ENCODE measurements around the gene CACNG5.

The CACNG5 gene

GRCh38 chr17:66819466-66819865, 15.5 kb upstream of the CACNG5 start:
- in situ Hi-C loops (cut with HindIII; ENCODE audit: low sequenced_read_pairs), result loop anchor here (5.0 kb wide), 1 partner anchor 42 kb away; no protein-coding TSS in a partner anchor

DNA sequence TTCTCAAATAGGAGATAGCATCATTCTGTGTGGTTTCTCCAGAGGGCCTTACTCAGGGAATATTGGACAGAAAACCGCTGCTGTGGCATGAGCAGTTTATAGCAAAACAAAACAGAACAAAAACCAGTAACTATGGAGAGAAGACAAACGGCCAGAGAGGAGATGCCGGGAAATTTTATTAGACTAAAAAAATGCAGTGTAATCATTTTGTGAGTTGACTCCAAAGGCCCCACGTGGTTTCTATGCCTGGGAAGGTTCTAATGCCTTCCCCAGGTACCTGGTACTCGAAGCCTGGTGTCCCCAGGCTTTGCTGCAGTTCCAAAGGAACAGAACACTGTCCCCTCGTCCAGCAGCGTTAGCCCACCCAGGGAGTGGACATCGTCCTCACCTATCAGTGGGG, 12.9 kb upstream of the CACNG5 start:
- in situ Hi-C loops (cut with HindIII; ENCODE audit: low sequenced_read_pairs), result loop anchor here (5.0 kb wide), 1 partner anchor 40 kb away; no protein-coding TSS in a partner anchor

GRCh38 chr17:66826856-66827255, 8.1 kb upstream of the CACNG5 start:
- in situ Hi-C loops (cut with HindIII; ENCODE audit: low sequenced_read_pairs), result no loop called here

GRCh38 chr17:66829386-66829864, 5.5 kb upstream of the CACNG5 start:
- in situ Hi-C loops (cut with HindIII; ENCODE audit: low sequenced_read_pairs), result no loop called here

DNA sequence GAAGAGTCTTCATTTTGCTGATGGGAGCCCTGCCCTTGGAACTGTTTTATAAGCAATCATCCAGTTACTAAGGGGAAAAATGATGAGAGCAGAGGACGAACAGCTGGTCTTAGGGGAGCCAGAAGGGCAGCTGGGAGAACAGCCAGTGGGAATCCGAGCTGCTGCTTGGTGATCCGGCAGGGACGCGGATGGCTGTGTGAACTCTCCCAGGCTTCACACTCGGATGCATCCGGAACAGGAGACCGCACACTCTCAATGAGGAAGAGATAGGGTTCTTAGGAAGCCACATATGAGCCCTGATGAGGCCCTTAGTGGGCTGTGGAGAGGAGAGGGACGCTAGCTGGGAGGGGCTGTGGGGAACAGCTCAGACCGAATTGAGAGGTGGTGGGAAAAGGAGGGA, 5.0 kb upstream of the CACNG5 start:
- in situ Hi-C loops (cut with HindIII; ENCODE audit: low sequenced_read_pairs), result no loop called here

GRCh38 chr17:66830451-66830850, 4.5 kb upstream of the CACNG5 start:
- in situ Hi-C loops (cut with HindIII; ENCODE audit: low sequenced_read_pairs), result no loop called here

DNA sequence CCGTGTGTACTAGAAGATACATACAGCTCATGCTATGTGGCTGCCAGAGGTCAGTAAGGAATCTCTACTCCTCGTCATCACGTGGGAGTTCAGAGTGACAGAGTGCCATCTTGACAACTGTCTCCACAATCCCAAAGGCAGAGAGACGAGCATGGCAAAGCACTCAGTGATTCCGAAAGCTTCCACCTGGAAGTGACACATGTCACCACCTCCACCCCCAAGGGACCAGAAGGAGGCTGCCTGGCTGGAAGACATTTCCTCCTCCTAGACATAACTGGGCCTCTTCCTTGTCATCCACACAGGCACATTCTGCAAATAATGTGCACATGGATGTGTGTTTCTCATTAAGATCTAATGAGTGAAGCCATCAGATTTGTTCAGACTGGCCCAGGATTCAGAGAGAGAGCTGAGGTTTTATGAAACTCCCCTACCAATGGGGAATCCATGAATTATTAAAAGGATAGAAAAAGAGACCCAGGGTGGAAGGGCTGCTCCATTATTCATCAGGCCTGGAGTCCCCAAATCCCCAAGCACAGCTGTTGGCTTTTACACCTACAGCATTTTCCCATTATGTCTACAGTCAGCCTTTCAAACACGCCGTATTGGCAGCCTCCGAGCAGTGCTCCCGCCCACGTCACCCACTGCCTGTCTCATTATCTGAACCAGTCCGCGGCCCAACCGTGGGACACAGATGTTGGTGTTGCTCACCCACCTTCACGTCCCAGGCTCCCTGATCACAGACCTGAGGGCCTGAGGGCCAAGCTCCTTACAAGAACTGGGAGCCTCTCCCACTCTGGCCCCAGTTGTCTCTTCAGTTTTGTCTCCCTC, 3.3 kb upstream of the CACNG5 start:
- in situ Hi-C loops (cut with HindIII; ENCODE audit: low sequenced_read_pairs), result no loop called here

- in situ Hi-C loops (cut with HindIII; ENCODE audit: low sequenced_read_pairs), result no loop called here
Observed at GRCh38 chr17:66833201-66833600, 1.7 kb upstream of the CACNG5 start.

DNA sequence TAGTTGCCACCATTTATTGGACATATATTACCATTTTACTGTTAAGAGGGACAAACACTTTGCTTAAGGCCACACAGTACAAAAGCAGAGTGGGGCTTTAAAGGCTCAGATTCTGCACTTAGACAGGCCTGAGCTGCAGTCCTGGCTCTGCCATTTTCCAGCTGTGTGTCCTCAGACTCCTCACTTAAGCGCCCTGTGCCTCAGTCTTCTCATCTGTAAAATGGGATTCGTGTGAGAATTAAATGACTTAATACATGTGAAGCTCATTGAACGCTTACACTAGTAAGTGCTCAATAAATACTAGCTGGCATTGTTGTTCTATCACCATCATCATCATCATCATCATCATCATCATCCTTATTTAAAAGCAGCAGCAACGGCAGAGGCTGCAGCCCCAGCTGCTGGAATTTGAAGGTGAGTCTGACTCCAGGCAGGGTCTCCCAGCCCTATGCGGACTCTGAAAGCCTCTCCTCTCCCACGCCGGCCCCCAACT, 445 bp upstream of the CACNG5 start:
- in situ Hi-C loops (cut with HindIII; ENCODE audit: low sequenced_read_pairs), result no loop called here

- in situ Hi-C loops (cut with HindIII; ENCODE audit: low sequenced_read_pairs), result no loop called here
Observed at GRCh38 chr17:66835476-66835875, 559 bp downstream of the CACNG5 start.

DNA sequence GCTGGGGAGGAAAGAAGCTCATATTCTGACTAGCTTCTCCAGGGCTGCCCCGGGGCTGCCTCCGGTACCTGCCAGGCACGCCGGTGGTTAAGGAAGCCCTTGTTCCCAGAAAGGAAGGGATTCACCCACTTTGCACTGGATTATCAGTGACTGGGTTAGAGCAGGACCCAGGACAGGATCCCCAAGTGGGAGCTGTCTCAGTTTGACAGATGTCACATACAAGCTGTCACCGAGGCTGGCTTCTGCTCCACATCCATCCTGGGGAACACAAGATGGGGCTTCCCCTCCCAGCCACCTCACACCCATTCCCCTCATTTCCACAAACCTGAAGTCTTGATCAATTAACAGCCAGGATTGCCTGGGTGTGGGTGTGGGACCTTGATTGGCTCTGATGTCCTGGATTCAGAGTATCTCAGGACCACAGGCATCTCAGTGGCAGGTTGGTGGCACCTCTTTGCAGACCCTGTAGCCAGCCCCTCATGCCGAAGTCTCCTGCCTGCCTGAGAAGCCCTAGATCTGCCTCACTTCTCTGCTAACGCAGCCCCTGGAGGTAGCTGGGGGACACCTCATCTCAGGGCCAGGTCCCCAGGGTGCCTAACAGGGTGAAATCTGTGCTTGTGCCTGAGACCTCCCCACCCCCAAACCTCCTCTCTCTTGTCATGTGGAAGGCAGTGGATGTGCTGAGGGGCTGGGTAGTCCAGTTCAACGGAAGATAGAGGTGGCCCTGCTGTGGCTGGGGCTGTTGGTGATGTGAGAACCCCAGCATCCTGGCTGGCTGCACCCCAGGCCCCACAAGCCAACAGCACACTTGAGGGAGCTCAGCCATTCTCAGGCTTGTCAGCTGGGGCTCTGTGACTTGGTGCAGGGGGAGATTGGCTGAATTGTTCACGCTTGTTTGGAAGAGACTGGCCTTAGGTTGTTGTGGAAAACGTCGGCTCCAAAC, 1.4 kb downstream of the CACNG5 start:
- in situ Hi-C loops (cut with HindIII; ENCODE audit: low sequenced_read_pairs), result no loop called here

DNA sequence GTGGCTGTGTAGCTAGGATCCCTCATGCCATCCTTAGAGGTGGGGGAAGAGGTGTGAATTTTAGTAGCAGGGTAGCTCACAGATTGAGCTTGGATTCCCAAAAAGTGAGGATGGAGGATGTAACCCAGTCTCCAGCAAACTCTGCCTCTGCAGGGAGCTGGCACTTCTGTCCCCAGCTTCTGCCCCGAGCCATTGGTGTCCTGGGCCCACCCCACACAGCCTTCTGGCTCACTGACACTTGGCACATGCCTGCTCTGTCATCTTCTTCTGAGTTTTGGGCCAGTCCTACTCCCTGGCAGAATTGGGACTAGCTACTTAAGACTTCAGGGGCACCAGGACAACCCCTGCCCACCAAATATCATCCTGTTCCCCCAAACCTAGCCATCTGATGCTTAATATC, 2.3 kb downstream of the CACNG5 start:
- in situ Hi-C loops (cut with HindIII; ENCODE audit: low sequenced_read_pairs), result no loop called here

GRCh38 chr17:66837885-66838665, 3.2 kb downstream of the CACNG5 start:
- in situ Hi-C loops (cut with HindIII; ENCODE audit: low sequenced_read_pairs), result no loop called here

DNA sequence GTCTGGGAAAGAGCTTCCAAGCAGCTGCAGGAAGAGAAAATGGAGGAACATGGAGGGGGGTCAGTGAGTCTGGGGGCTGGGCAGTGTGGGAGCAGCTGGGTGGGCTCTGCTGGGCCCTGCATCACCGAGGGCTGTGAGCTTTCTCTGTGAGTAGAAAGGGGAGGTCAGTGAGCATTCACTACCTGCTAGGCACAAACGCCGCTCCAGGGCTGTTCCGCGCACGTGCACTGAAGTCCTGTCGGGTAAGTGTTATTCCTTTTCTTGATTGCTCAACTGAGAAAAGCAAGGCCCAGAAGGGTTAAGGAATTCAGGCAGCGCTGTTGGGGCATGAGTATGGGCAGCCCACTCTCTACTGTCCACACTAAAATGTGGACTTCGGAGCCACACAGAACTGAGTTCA, 4.7 kb downstream of the CACNG5 start:
- in situ Hi-C loops (cut with HindIII; ENCODE audit: low sequenced_read_pairs), result no loop called here

GRCh38 chr17:66840061-66840460, 5.1 kb downstream of the CACNG5 start:
- in situ Hi-C loops (cut with HindIII; ENCODE audit: low sequenced_read_pairs), result no loop called here

DNA sequence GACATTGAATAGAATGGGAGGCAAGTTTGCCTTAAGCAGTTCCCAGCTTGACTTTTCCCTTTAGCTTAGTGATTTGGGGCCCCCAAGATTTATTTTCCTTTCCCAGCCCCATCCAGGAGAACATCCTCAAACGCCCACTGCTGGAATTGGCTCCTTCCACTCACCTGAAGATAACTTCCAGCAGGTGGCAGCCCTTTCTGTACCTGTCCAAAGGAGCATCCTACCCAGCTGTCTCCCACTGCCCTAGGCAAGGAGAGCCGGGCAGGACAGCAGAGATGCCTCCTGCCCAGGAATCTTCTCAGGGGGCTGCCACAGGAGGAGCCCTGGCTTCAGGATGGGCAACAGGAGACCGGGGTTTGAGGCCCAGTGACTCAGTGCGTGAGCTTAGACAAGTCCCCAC, 6.4 kb downstream of the CACNG5 start:
- in situ Hi-C loops (cut with HindIII; ENCODE audit: low sequenced_read_pairs), result no loop called here

GRCh38 chr17:66841744-66842143, 6.8 kb downstream of the CACNG5 start:
- in situ Hi-C loops (cut with HindIII; ENCODE audit: low sequenced_read_pairs), result no loop called here

- in situ Hi-C loops (cut with HindIII; ENCODE audit: low sequenced_read_pairs), result no loop called here
Observed at GRCh38 chr17:66842505-66842904, 7.6 kb downstream of the CACNG5 start.

DNA sequence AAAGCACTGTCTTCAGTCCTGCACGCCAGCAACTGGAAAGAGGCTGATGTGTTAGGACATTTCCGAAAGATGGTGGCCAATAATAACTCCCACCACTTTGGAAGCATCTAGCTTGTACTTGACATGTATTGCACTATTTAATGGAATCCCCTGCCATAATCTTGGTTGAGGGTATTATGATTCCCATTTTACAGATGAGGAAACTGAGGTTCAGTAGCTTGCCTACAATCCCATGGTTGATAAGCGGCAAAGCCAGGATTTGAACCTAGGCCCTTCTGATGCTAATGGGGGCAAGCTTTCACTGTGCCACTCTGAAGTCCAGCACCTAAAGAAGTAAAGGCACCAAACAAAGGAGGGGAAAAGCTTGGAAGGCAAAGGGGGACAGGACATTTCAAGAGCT, 8.0 kb downstream of the CACNG5 start:
- in situ Hi-C loops (cut with HindIII; ENCODE audit: low sequenced_read_pairs), result no loop called here

GRCh38 chr17:66843627-66844026, 8.7 kb downstream of the CACNG5 start:
- in situ Hi-C loops (cut with HindIII; ENCODE audit: low sequenced_read_pairs), result no loop called here

GRCh38 chr17:66847704-66848103, 12.8 kb downstream of the CACNG5 start:
- in situ Hi-C loops (cut with HindIII; ENCODE audit: low sequenced_read_pairs), result no loop called here

Data from endothelial cell of hepatic sinusoid (primary cell).